ENCODE data around the gene C9orf78.
A peak's percentile ranks its signal among the peaks of the same experiment; 100 is the strongest.

Gene C9orf78

GRCh38 chr9:129814432-129815223, 20.4 kb downstream of the C9orf78 start:
- Histone ChIP-seq H3K9ac (ENCODE audit: low read length) (no peak overlapping the region), H3K4me3 (ENCODE audit: low read length) (no peak overlapping the region), H3K36me3 (ENCODE audit: control insufficient read depth, insufficient read depth, low read length, severe bottlenecking) (peaks cover 46% of the 10 kb centered on the region), H3K9me3 (ENCODE audit: control insufficient read depth, low read length) (no peaks in the 10 kb centered on the region), H3K27me3 (replicated peaks; ENCODE audit: control insufficient read depth, insufficient read depth, low read length) (no peaks in the 10 kb centered on the region), H3K4me1 (ENCODE audit: control insufficient read depth, insufficient read depth, low read length) (peaks cover 5% of the 10 kb centered on the region)
- no peak for DNase-seq (ENCODE audit: low read depth)

DNA sequence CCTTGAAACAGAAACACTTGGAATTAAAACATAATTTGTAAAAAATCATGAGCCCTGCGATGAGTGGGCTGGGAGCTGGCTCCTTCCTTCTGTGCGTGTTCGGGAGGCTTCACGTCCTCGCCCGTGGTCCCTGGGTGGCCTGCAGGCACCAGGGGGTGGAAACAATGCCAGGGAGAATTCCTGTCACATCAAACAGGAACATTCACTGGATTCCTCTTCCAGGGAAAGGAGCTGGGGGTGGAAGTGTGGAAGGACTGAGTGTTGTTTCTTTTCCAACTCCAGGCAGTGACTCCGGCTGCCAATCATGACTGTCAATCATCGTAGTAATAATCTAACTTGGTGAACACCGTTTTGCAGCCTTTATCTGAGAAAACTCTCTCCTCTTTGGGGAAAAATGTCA, 21.4 kb downstream of the C9orf78 start:
- Histone ChIP-seq H3K4me1 (ENCODE audit: control insufficient read depth, insufficient read depth, low read length) (peaks cover 5% of the 10 kb centered on the region), H3K27me3 (replicated peaks; ENCODE audit: control insufficient read depth, insufficient read depth, low read length) (no peaks in the 10 kb centered on the region), H3K9ac (ENCODE audit: low read length) (no peak overlapping the region), H3K36me3 (ENCODE audit: control insufficient read depth, insufficient read depth, low read length, severe bottlenecking) (peaks cover 44% of the 10 kb centered on the region), H3K9me3 (ENCODE audit: control insufficient read depth, low read length) (no peaks in the 10 kb centered on the region), H3K4me3 (ENCODE audit: low read length) (no peak overlapping the region)
- DNase-seq (ENCODE audit: low read depth): no peak

- DNase-seq (ENCODE audit: low read depth): no peak
- no peak overlapping the region for H3K4me3 ChIP-seq (ENCODE audit: low read length)
- H3K27me3 ChIP-seq (replicated peaks; ENCODE audit: control insufficient read depth, insufficient read depth, low read length): no peaks in the 10 kb centered on the region
- H3K9me3 ChIP-seq (ENCODE audit: control insufficient read depth, low read length): no peaks in the 10 kb centered on the region
- H3K36me3 ChIP-seq (ENCODE audit: control insufficient read depth, insufficient read depth, low read length, severe bottlenecking): peaks cover 37% of the 10 kb centered on the region
- H3K4me1 ChIP-seq (ENCODE audit: control insufficient read depth, insufficient read depth, low read length): peaks cover 5% of the 10 kb centered on the region
- no peak overlapping the region for H3K9ac ChIP-seq (ENCODE audit: low read length)
Measured at GRCh38 chr9:129812385-129812784, 22.7 kb downstream of the C9orf78 start.

DNA sequence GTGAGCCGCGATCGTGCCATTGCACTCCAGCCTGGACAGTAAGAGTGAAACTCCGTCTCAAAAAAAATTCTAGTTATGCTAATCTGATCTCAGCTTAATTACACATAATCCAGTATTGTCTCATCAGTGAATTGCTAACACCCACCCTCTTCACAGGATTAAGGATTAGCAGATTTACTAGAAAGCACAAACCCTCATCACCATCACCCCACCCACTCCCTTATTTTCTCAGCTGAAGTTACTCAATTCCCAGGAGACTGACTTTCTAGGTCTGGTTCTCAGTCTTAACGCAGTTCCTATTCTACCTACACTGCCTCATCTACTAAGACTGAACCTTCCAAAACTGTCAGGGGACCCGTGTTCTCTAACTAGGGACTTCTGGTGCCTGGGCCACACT, 23.1 kb downstream of the C9orf78 start:
- Histone ChIP-seq H3K27me3 (replicated peaks; ENCODE audit: control insufficient read depth, insufficient read depth, low read length) (no peaks in the 10 kb centered on the region), H3K36me3 (ENCODE audit: control insufficient read depth, insufficient read depth, low read length, severe bottlenecking) (peaks cover 38% of the 10 kb centered on the region), H3K4me1 (ENCODE audit: control insufficient read depth, insufficient read depth, low read length) (peaks cover 5% of the 10 kb centered on the region), H3K4me3 (ENCODE audit: low read length) (no peak overlapping the region), H3K9me3 (ENCODE audit: control insufficient read depth, low read length) (no peaks in the 10 kb centered on the region), H3K9ac (ENCODE audit: low read length) (no peak overlapping the region)
- DNase-seq (ENCODE audit: low read depth): peak; percentile 7

DNA sequence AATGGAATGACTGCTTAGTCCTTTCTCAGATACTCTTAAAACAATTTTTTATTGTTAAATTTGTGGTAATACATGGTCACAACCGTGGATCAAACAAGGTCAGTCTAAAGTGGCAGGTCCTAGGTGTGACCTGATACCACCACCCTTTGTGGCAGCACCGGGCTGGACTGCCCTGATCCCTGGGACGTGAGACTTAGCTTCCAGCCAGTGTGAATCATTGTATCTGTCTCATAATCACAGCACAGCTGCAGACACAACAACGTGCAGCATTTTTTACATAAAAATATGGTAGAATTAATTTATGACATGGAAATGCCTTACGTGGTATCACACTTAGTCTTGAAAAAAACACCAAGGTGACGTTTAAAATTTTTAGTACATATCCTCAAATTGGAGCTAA, 24.3 kb downstream of the C9orf78 start:
- Histone ChIP-seq H3K9me3 (ENCODE audit: control insufficient read depth, low read length) (no peaks in the 10 kb centered on the region), H3K27me3 (replicated peaks; ENCODE audit: control insufficient read depth, insufficient read depth, low read length) (no peaks in the 10 kb centered on the region), H3K9ac (ENCODE audit: low read length) (no peak overlapping the region), H3K36me3 (ENCODE audit: control insufficient read depth, insufficient read depth, low read length, severe bottlenecking) (peaks cover 31% of the 10 kb centered on the region), H3K4me1 (ENCODE audit: control insufficient read depth, insufficient read depth, low read length) (peaks cover 5% of the 10 kb centered on the region), H3K4me3 (ENCODE audit: low read length) (no peak overlapping the region)
- no peak for DNase-seq (ENCODE audit: low read depth)

- H3K9me3 ChIP-seq (ENCODE audit: control insufficient read depth, low read length): no peaks in the 10 kb centered on the region
- peaks cover 29% of the 10 kb centered on the region for H3K36me3 ChIP-seq (ENCODE audit: control insufficient read depth, insufficient read depth, low read length, severe bottlenecking)
- H3K27me3 ChIP-seq (replicated peaks; ENCODE audit: control insufficient read depth, insufficient read depth, low read length): no peaks in the 10 kb centered on the region
- H3K4me3 ChIP-seq (ENCODE audit: low read length): no peak overlapping the region
- no peak overlapping the region for H3K9ac ChIP-seq (ENCODE audit: low read length)
- peaks cover 5% of the 10 kb centered on the region for H3K4me1 ChIP-seq (ENCODE audit: control insufficient read depth, insufficient read depth, low read length)
- DNase-seq (ENCODE audit: low read depth): no peak
Measured at GRCh38 chr9:129810116-129810515, 25.0 kb downstream of the C9orf78 start.

GRCh38 chr9:129809346-129809745, 25.7 kb downstream of the C9orf78 start:
- DNase-seq (ENCODE audit: low read depth): no peak
- Histone ChIP-seq H3K36me3 (ENCODE audit: control insufficient read depth, insufficient read depth, low read length, severe bottlenecking) (peaks cover 24% of the 10 kb centered on the region), H3K27me3 (replicated peaks; ENCODE audit: control insufficient read depth, insufficient read depth, low read length) (no peaks in the 10 kb centered on the region), H3K4me3 (ENCODE audit: low read length) (no peak overlapping the region), H3K9ac (ENCODE audit: low read length) (no peak overlapping the region), H3K4me1 (ENCODE audit: control insufficient read depth, insufficient read depth, low read length) (peaks cover 5% of the 10 kb centered on the region), H3K9me3 (ENCODE audit: control insufficient read depth, low read length) (no peaks in the 10 kb centered on the region)

GRCh38 chr9:129806061-129806460, 29.0 kb downstream of the C9orf78 start:
- DNase-seq (ENCODE audit: low read depth): no peak
- H3K9ac ChIP-seq (ENCODE audit: low read length): no peak overlapping the region

DNA sequence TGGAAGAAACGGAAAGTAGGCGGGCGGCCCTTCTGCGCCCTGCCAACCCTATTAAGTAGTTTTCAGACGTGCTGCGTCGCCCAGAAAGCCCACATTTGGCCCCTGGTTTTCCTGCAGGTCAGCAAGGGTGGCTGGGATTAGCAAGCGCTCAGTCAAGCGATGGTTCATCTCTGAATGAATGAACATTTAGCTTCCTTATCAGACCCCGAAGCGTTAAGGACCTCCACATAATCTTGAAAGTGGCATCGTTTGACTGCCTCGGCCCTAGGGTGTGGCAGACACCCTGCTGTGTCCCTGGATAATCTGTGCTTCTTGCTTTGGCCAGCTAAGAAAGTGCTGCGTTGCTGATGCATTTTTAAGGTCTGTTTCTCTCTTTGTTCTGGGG, 31.4 kb downstream of the C9orf78 start:
- no peak for DNase-seq (ENCODE audit: low read depth)
- no peaks in the 10 kb centered on the region for H3K9me3 ChIP-seq (ENCODE audit: control insufficient read depth, low read length)
- H3K4me3 ChIP-seq (ENCODE audit: low read length): peak overlapping the region; percentile 88
- H3K4me1 ChIP-seq (ENCODE audit: control insufficient read depth, insufficient read depth, low read length): peaks cover 5% of the 10 kb centered on the region
- peaks cover 8% of the 10 kb centered on the region for H3K36me3 ChIP-seq (ENCODE audit: control insufficient read depth, insufficient read depth, low read length, severe bottlenecking)
- H3K9ac ChIP-seq (ENCODE audit: low read length): peak overlapping the region; percentile 83
- H3K27me3 ChIP-seq (replicated peaks; ENCODE audit: control insufficient read depth, insufficient read depth, low read length): no peaks in the 10 kb centered on the region

More at GRCh38 chr9:129806061-129806460, 29.0 kb downstream of the C9orf78 start:
- Histone ChIP-seq H3K36me3 (ENCODE audit: control insufficient read depth, insufficient read depth, low read length, severe bottlenecking) (peaks cover 17% of the 10 kb centered on the region), H3K4me1 (ENCODE audit: control insufficient read depth, insufficient read depth, low read length) (peaks cover 5% of the 10 kb centered on the region), H3K4me3 (ENCODE audit: low read length) (no peak overlapping the region), H3K27me3 (replicated peaks; ENCODE audit: control insufficient read depth, insufficient read depth, low read length) (no peaks in the 10 kb centered on the region), H3K9me3 (ENCODE audit: control insufficient read depth, low read length) (no peaks in the 10 kb centered on the region)

DNA sequence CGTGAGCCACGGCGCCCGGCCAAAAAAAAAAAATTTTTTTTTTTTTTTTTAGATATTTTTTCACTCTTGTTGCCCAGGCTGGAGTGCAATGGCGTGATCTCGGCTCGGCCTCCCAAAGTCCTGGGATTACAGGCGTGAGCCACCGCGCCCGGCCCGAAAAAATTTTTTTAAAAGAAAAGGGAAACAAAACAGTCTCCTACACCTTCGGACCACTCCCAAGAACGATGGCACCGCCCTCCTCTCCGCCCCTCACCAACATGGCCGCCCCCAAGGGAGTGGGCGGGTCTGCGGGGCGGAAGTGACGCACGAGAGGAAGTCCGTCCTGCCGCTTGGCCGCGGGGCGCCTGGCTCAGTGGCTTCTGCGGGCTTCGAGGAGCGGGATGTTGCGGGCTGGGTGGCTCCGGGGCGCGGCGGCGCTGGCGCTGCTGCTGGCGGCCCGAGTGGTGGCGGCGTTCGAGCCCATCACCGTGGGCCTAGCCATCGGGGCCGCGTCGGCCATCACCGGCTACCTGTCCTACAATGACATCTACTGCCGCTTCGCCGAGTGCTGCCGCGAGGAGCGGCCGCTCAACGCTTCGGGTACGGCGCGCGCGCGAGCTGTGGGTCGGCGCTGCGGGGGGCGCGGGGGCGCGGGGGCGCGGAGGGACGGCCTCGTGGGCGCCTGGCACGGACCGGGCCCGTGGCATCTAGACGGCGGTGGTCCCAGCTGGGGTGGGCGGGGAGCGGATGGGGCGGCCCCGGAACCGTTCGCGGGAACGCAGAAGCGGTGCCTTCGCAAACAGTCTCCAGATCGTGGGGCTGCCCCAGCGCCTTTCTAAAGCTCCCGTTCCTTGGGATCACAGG, 32.0 kb downstream of the C9orf78 start, which contains the start of gene TOR1B:
Gene TOR1B (plus strand): TSS at position 352 of the 843 bp plus-strand sequence. CDS start 29 bp downstream, at position 381.
- Histone ChIP-seq H3K27me3 (replicated peaks; ENCODE audit: control insufficient read depth, insufficient read depth, low read length) (no peaks in the 10 kb centered on the region), H3K9ac (ENCODE audit: low read length) (peak within 1 kb of the TSS; percentile 83), H3K4me3 (ENCODE audit: low read length) (peak within 1 kb of the TSS; percentile 88), H3K9me3 (ENCODE audit: control insufficient read depth, low read length) (no peaks in the 10 kb centered on the region), H3K4me1 (ENCODE audit: control insufficient read depth, insufficient read depth, low read length) (peaks cover 5% of the 10 kb centered on the region), H3K36me3 (ENCODE audit: control insufficient read depth, insufficient read depth, low read length, severe bottlenecking) (peaks cover 8% of the 10 kb centered on the region)
- peak; percentile 98 for DNase-seq (ENCODE audit: low read depth)

DNA sequence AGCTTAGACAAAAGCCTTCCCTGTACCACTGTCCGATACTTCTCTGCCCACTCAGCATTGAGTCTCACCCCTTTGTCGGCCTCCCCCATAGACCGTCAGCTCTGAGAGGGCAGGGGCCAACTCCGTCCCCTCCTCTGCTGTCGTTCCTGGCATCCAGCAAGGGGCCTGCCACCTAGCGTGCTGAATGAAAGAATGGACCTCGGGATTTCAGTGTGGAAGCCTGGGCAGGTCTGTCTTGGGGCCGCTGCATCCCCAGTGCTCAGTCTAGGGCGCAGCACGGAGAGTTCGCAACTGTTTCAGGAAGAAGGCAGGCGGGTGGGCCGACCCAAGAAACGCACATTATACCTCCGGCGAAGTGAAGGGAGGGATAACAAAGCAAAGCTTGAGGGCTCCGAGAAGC, 33.6 kb downstream of the C9orf78 start:
- H3K27me3 ChIP-seq (replicated peaks; ENCODE audit: control insufficient read depth, insufficient read depth, low read length): peaks cover under 1% of the 10 kb centered on the region
- H3K9ac ChIP-seq (ENCODE audit: low read length): no peak overlapping the region
- no peaks in the 10 kb centered on the region for H3K36me3 ChIP-seq (ENCODE audit: control insufficient read depth, insufficient read depth, low read length, severe bottlenecking)
- DNase-seq (ENCODE audit: low read depth): no peak
- H3K9me3 ChIP-seq (ENCODE audit: control insufficient read depth, low read length): no peaks in the 10 kb centered on the region
- peaks cover 5% of the 10 kb centered on the region for H3K4me1 ChIP-seq (ENCODE audit: control insufficient read depth, insufficient read depth, low read length)
- H3K4me3 ChIP-seq (ENCODE audit: low read length): no peak overlapping the region

Data from adipocyte (in vitro differentiated cells).